ENCODE results near the gene TRIM38. TPM values are rescaled to one million over a fixed set of nuclear protein-coding genes. Genes with fewer than 3 reads are reported as not detected.

TRIM38 gene
- total and polyA plus RNA-seq, 2 of the 13 experiments (the other 11 are each of a cell fraction or from before 2014, with no cell fraction given), result 2.5 to 3.1 TPM

GRCh38 chr6:25928562-25929324 is 33.9 kb upstream of the TRIM38 start (continued):
- TF ChIP-seq NCOA2 (CRISPR knock-in tag; IDR thresholded peaks at IDR 0.05), result peak; percentile 96
- TF ChIP-seq SIN3B (IDR thresholded peaks at IDR 0.05; ENCODE audit: low read length), result no peak
- TF ChIP-seq FOSL1 (CRISPR knock-in tag; IDR thresholded peaks at IDR 0.05; ENCODE audit: borderline replicate concordance), result no peak
- TF ChIP-seq DNMT3B (CRISPR knock-in tag; conservative IDR thresholded peaks at IDR 0.05), result no peak
- peak; percentile 92 for TF ChIP-seq PPARG (CRISPR knock-in tag; conservative IDR thresholded peaks at IDR 0.05)
- no peak for TF ChIP-seq MAFF (IDR thresholded peaks at IDR 0.05; ENCODE audit: low read depth, low read length)
- no peak for TF ChIP-seq ATAD3A (CRISPR knock-in tag; IDR thresholded peaks at IDR 0.05)
- 0 out of 2 replicates have a peak, but pooled peaks have one; percentile 8 for TF ChIP-seq ZFP37 (CRISPR knock-in tag; IDR thresholded peaks at IDR 0.05; ENCODE audit: borderline replicate concordance)
- TF ChIP-seq ZNF441 (CRISPR knock-in tag; IDR thresholded peaks at IDR 0.05; ENCODE audit: borderline replicate concordance), result peak; percentile 49; the same call in 1 of the 2 replicates
- no peak for TF ChIP-seq HES4 (CRISPR knock-in tag; IDR thresholded peaks at IDR 0.05; ENCODE audit: borderline replicate concordance)
- peak; percentile 51; the same call in 1 of the 2 replicates for TF ChIP-seq SALL1 (CRISPR knock-in tag; IDR thresholded peaks at IDR 0.05)
- peak; percentile 94 for TF ChIP-seq TBX3 (IDR thresholded peaks at IDR 0.05; ENCODE audit: borderline replicate concordance)
- no peak for TF ChIP-seq GLI4 (CRISPR knock-in tag; IDR thresholded peaks at IDR 0.05; ENCODE audit: borderline replicate concordance)
- no peak for TF ChIP-seq ZBTB8A (CRISPR knock-in tag; IDR thresholded peaks at IDR 0.05; ENCODE audit: borderline replicate concordance, low read depth)
- no peak for TF ChIP-seq CENPBD1 (CRISPR knock-in tag; IDR thresholded peaks at IDR 0.05; ENCODE audit: borderline replicate concordance, low read depth)
- peak; percentile 93 for TF ChIP-seq NFIC (IDR thresholded peaks at IDR 0.05; ENCODE audit: low read length)
- TF ChIP-seq ELF1 (CRISPR knock-in tag; IDR thresholded peaks at IDR 0.05), result peak; percentile 34; the same call in 1 of the 2 replicates
- TF ChIP-seq GATAD1 (CRISPR knock-in tag; IDR thresholded peaks at IDR 0.05), result peak; percentile 68
- TF ChIP-seq, protein P1, sequence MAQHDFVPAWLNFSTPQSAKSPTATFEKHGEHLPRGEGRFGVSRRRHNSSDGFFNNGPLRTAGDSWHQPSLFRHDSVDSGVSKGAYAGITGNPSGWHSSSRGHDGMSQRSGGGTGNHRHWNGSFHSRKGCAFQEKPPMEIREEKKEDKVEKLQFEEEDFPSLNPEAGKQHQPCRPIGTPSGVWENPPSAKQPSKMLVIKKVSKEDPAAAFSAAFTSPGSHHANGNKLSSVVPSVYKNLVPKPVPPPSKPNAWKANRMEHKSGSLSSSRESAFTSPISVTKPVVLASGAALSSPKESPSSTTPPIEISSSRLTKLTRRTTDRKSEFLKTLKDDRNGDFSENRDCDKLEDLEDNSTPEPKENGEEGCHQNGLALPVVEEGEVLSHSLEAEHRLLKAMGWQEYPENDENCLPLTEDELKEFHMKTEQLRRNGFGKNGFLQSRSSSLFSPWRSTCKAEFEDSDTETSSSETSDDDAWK (CRISPR knock-in tag; IDR thresholded peaks at IDR 0.05), result no peak
- 0 out of 2 replicates have a peak, but pooled peaks have one; percentile 47 for TF ChIP-seq ZNF292 (CRISPR knock-in tag; IDR thresholded peaks at IDR 0.05; ENCODE audit: borderline replicate concordance, low read depth)
- peak; percentile 98 for TF ChIP-seq PAXIP1 (CRISPR knock-in tag; conservative IDR thresholded peaks at IDR 0.05)
- TF ChIP-seq TAF15 (IDR thresholded peaks at IDR 0.05; ENCODE audit: low read depth, low read length, poor library complexity, severe bottlenecking), result no peak
- TF ChIP-seq ZNF563 (CRISPR knock-in tag; IDR thresholded peaks at IDR 0.05), result no peak
